ENCODE data around the gene LMCD1. TPM values are rescaled to one million over a fixed set of nuclear protein-coding genes. Genes with fewer than 3 reads are reported as not detected.

Gene LMCD1
- polyA plus RNA-seq, 3 donors, result 0.09 to 0.51 TPM; not detected in 1

DNA sequence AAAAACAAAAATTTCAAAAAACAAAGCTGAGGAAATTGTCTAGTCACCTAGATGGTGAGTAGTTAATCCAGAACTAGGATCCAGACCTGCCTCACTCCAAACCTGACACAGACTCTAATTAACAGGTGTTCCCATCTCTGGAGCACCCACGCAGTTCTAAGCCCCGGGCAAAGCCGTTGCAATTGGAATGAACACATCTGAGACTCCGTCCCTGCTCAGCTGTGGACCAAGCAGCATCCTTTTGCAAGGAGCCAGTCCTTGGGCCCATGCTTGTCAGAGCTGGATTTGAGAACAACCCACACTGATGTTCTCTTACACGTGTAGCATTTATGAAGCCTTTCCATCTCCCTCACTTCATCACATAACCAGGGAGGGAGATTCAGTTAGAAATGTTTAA lies 54.8 kb downstream of the LMCD1 start:
- peaks cover 0 to 8% (median 1%) of the 10 kb centered on the region in 7 donors for H3K9me3 Mint-ChIP-seq
- H3K27ac Mint-ChIP-seq, result no peak overlapping the region
- intact Hi-C loops (cut with micrococcal nuclease), result no loop called here
- H2AFZ ChIP-seq (ENCODE audit: insufficient read depth, low read depth, low read length, poor library complexity, severe bottlenecking), result no peak overlapping the region
- no peak overlapping the region for H3K27ac ChIP-seq (ENCODE audit: low read depth in 1 of 2, low read length in 2 of 2)
- WGBS (ENCODE audit: insufficient coverage), result no CpG with 5 or more reads among the region's 5 CpGs
- TF ChIP-seq, protein P1, sequence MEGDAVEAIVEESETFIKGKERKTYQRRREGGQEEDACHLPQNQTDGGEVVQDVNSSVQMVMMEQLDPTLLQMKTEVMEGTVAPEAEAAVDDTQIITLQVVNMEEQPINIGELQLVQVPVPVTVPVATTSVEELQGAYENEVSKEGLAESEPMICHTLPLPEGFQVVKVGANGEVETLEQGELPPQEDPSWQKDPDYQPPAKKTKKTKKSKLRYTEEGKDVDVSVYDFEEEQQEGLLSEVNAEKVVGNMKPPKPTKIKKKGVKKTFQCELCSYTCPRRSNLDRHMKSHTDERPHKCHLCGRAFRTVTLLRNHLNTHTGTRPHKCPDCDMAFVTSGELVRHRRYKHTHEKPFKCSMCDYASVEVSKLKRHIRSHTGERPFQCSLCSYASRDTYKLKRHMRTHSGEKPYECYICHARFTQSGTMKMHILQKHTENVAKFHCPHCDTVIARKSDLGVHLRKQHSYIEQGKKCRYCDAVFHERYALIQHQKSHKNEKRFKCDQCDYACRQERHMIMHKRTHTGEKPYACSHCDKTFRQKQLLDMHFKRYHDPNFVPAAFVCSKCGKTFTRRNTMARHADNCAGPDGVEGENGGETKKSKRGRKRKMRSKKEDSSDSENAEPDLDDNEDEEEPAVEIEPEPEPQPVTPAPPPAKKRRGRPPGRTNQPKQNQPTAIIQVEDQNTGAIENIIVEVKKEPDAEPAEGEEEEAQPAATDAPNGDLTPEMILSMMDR (IDR thresholded peaks at IDR 0.05), result no peak
- no peak for DNase-seq
- peaks cover 0 to 2% (median 2%) of the 10 kb centered on the region in 3 donors for H3K27me3 Mint-ChIP-seq (ENCODE audit: low read depth in 3 of 3)
- H3K36me3 Mint-ChIP-seq, result no peaks in the 10 kb centered on the region
- no peak overlapping the region for H3K4me3 Mint-ChIP-seq
- H3K27me3 ChIP-seq (ENCODE audit: control insufficient read depth in 2 of 2, insufficient read depth in 2 of 2, low read length in 2 of 2), result no peaks in the 10 kb centered on the region
- H4K20me1 ChIP-seq (ENCODE audit: insufficient read depth, low read length), result no peaks in the 10 kb centered on the region
- no peak overlapping the region for H3K9ac ChIP-seq (ENCODE audit: insufficient read depth, low read length, poor library complexity, severe bottlenecking)
- H3K4me1 ChIP-seq (ENCODE audit: control insufficient read depth in 1 of 2, insufficient read depth in 2 of 2, low read length in 2 of 2), result no peaks in the 10 kb centered on the region
- H3K36me3 ChIP-seq (replicated peaks in 1 of 2; ENCODE audit: control insufficient read depth in 1 of 2, insufficient read depth in 2 of 2, low read length in 2 of 2), result no peaks in the 10 kb centered on the region
- no peaks in the 10 kb centered on the region for H3K4me1 Mint-ChIP-seq
- H3K9me3 ChIP-seq (replicated peaks in 1 of 2; ENCODE audit: control insufficient read depth in 1 of 2, insufficient read depth in 1 of 2, low read length in 2 of 2), result no peaks in the 10 kb centered on the region
- H3K4me2 ChIP-seq (replicated peaks; ENCODE audit: extremely low read depth, low read length, poor library complexity, severe bottlenecking), result no peak overlapping the region
- H3K79me2 ChIP-seq (ENCODE audit: insufficient read depth, low read length), result no peaks in the 10 kb centered on the region
- no peak overlapping the region for H3K4me3 ChIP-seq (replicated peaks in 1 of 3; ENCODE audit: low read depth in 2 of 3, low read length in 3 of 3)

DNA sequence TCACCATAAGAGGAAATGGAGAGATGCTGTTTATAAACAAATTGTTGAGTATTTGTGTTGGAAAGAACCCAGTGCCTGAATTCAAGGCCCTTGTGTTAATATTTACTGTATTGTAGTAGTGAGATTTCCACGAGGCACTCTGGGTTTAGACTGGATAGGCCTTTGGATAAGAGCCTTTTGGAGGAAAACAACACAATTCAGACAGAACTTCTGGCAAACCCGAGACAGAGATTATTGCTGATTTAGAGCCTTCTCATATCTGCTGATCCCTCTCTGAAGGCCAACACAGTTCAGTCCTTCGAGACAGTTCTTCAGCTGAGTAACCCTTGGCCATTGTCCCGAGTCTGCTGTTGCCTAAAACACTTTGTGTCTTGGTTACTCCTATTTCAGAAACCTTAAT lies 55.7 kb downstream of the LMCD1 start:
- peaks cover 0 to 3% (median 0%) of the 10 kb centered on the region in 3 donors for H3K27me3 Mint-ChIP-seq (ENCODE audit: low read depth in 3 of 3)
- Histone ChIP-seq H3K4me2 (replicated peaks; ENCODE audit: extremely low read depth, low read length, poor library complexity, severe bottlenecking) (no peak overlapping the region), H3K27ac (ENCODE audit: low read depth in 1 of 2, low read length in 2 of 2) (no peak overlapping the region), H3K27me3 (ENCODE audit: control insufficient read depth in 2 of 2, insufficient read depth in 2 of 2, low read length in 2 of 2) (no peaks in the 10 kb centered on the region), H3K79me2 (ENCODE audit: insufficient read depth, low read length) (no peaks in the 10 kb centered on the region), H4K20me1 (ENCODE audit: insufficient read depth, low read length) (no peaks in the 10 kb centered on the region), H3K4me1 (ENCODE audit: control insufficient read depth in 1 of 2, insufficient read depth in 2 of 2, low read length in 2 of 2) (no peaks in the 10 kb centered on the region), H3K4me3 (replicated peaks in 1 of 3; ENCODE audit: low read depth in 2 of 3, low read length in 3 of 3) (no peak overlapping the region), H3K36me3 (replicated peaks in 1 of 2; ENCODE audit: control insufficient read depth in 1 of 2, insufficient read depth in 2 of 2, low read length in 2 of 2) (no peaks in the 10 kb centered on the region), H3K9ac (ENCODE audit: insufficient read depth, low read length, poor library complexity, severe bottlenecking) (no peak overlapping the region), H2AFZ (ENCODE audit: insufficient read depth, low read depth, low read length, poor library complexity, severe bottlenecking) (no peak overlapping the region), H3K9me3 (replicated peaks in 1 of 2; ENCODE audit: control insufficient read depth in 1 of 2, insufficient read depth in 1 of 2, low read length in 2 of 2) (no peaks in the 10 kb centered on the region)
- peaks cover 0 to 8% (median 1%) of the 10 kb centered on the region in 7 donors for H3K9me3 Mint-ChIP-seq
- no peak for DNase-seq
- intact Hi-C loops (cut with micrococcal nuclease), result no loop called here
- 85% methylated on average over 4 of the region's 4 CpGs for WGBS (ENCODE audit: insufficient coverage)
- H3K36me3 Mint-ChIP-seq, result no peaks in the 10 kb centered on the region
- H3K27ac Mint-ChIP-seq, result no peak overlapping the region
- no peak overlapping the region for H3K4me3 Mint-ChIP-seq
- TF ChIP-seq, protein P1 (IDR thresholded peaks at IDR 0.05), result no peak
- no peaks in the 10 kb centered on the region for H3K4me1 Mint-ChIP-seq

Data from CD14-positive monocyte (primary cell).